Keratinocyte (primary cell): ENCODE measurements around the gene SMTNL1. TPM values are rescaled to one million over a fixed set of nuclear protein-coding genes. Genes with fewer than 3 reads are reported as not detected.

Experiments used
- DNase-seq: peaks from one replicate; pipeline ENCODE4 v3.0.0-alpha.2; 2011; ENCODE audit warnings: low read depth, missing footprints, low spot score
- FAIRE-seq: peaks from 2 replicates; lab custom pipeline; 2011; peaks lifted over from hg19 to GRCh38; lab: Jason Lieb, UNC
- H2AFZ ChIP-seq: 2 replicates; pipeline ENCODE4 v1.6.0; 2012; ENCODE audit warnings: low read length, control low read depth, inconsistent platforms; ENCODE audit not compliant: control insufficient read depth
- H3K27ac ChIP-seq: 2 replicates; pipeline ENCODE4 v1.5.1; 2011; ENCODE audit warnings: low read length; ENCODE audit not compliant: control insufficient read depth, insufficient read depth
- H3K27me3 ChIP-seq: 3 replicates; pipeline ENCODE4 v1.6.0; 2011; ENCODE audit warnings: low read length; ENCODE audit not compliant: control insufficient read depth, insufficient read depth; ENCODE audit errors: extremely low read depth
- H3K36me3 ChIP-seq, 2 experiments: 2 replicates in 1 of 2; 3 replicates in 1 of 2; pipeline ENCODE4 v1.5.1; 2011; ENCODE audit warnings: low read length in 2 of 2, mild to moderate bottlenecking in 1 of 2; ENCODE audit not compliant: control insufficient read depth in 2 of 2, insufficient read depth in 2 of 2; ENCODE audit errors: extremely low read depth in 1 of 2
- H3K4me1 ChIP-seq: 3 replicates; pipeline ENCODE4 v1.5.1; 2011; ENCODE audit warnings: low read length; ENCODE audit not compliant: control insufficient read depth, insufficient read depth; ENCODE audit errors: extremely low read depth
- H3K4me2 ChIP-seq: 3 replicates; pipeline ENCODE4 v1.6.0; 2011; ENCODE audit warnings: low read depth, low read length; ENCODE audit not compliant: control insufficient read depth, insufficient read depth; ENCODE audit errors: extremely low read depth
- H3K4me3 ChIP-seq, 3 experiments: fragments of 200-600 bp in 1 of 3; sonication (generic) in 1 of 3; 2 replicates in 2 of 3; 3 replicates in 1 of 3; pipeline ENCODE4 v1.5.1; 2011 to 2016; ENCODE audit warnings: low read length in 3 of 3, mild to moderate bottlenecking in 3 of 3, control low read depth in 2 of 3, inconsistent platforms in 1 of 3, low read depth in 1 of 3, mixed read lengths in 1 of 3, mixed run types in 1 of 3, moderate library complexity in 1 of 3; ENCODE audit not compliant: control insufficient read depth in 2 of 3, insufficient read depth in 2 of 3; ENCODE audit errors: extremely low read depth in 1 of 3
- H3K79me2 ChIP-seq: 2 replicates; pipeline ENCODE4 v1.6.0; 2012; ENCODE audit warnings: low read length; ENCODE audit not compliant: control insufficient read depth, insufficient read depth
- H3K9ac ChIP-seq: 3 replicates; pipeline ENCODE4 v1.6.0; 2011; ENCODE audit warnings: low read length; ENCODE audit not compliant: control insufficient read depth, insufficient read depth; ENCODE audit errors: extremely low read depth
- H3K9me1 ChIP-seq: 3 replicates; pipeline ENCODE4 v1.6.0; 2011; ENCODE audit warnings: low read length; ENCODE audit not compliant: control insufficient read depth, insufficient read depth; ENCODE audit errors: extremely low read depth
- H3K9me3 ChIP-seq: 2 replicates; pipeline ENCODE4 v1.5.1; 2012; ENCODE audit warnings: low read depth, low read length; ENCODE audit not compliant: control insufficient read depth
- H4K20me1 ChIP-seq: 3 replicates; pipeline ENCODE4 v1.6.0; 2011; ENCODE audit warnings: low read length; ENCODE audit not compliant: control insufficient read depth, insufficient read depth; ENCODE audit errors: extremely low read depth
- EZH2 ChIP-seq: IDR thresholded peaks from one replicate; pipeline ENCODE4 v1.6.1; 2012; ENCODE audit warnings: inconsistent platforms, mild to moderate bottlenecking, low read length, moderate library complexity
- dilution Hi-C: fragments of 300-500 bp; cut with MboI; formaldehyde crosslinking; loops from one replicate; pipeline ENCODE4 v1.7.0; 2020; ENCODE audit warnings: low sequenced_read_pairs; ENCODE audit not compliant: extremely low pct_ligation_motif_present
- polyA plus RNA-seq, 5 experiments: library from polyadenylated mRNA; depleted of rRNA in 3 of 5; stranded (reverse) in 3 of 5; stranded (forward) in 1 of 5; unstranded in 1 of 5; fragments of >200 nt; gene quantifications; 1 replicate in 1 of 5; 2 replicates in 3 of 5; 3 replicates in 1 of 5; pipeline versions ENCODE4 v1.2.1 to v1.2.3, GENCODE V29; 2011 to 2012; ENCODE audit warnings: missing spikeins in 2 of 5, low read depth in 1 of 5, low replicate concordance in 1 of 5
- TF ChIP-seq, protein P1 (sequence below), 3 experiments: IDR thresholded peaks in 1 of 3; conservative IDR thresholded peaks in 1 of 3; optimal IDR thresholded peaks in 1 of 3; 2 replicates in 2 of 3; 3 replicates in 1 of 3; pipeline versions ENCODE3 to v1.5.1; 2011; ENCODE audit warnings: low read length in 3 of 3, mild to moderate bottlenecking in 3 of 3, moderate library complexity in 2 of 3, control low read depth in 1 of 3, inconsistent platforms in 1 of 3; ENCODE audit not compliant: insufficient read depth in 2 of 3; ENCODE audit errors: extremely low read depth in 1 of 3

SMTNL1 gene
- polyA plus RNA-seq, 1 donor (not counting 4 experiments of a cell fraction or from before 2014, with no cell fraction given): not detected

DNA sequence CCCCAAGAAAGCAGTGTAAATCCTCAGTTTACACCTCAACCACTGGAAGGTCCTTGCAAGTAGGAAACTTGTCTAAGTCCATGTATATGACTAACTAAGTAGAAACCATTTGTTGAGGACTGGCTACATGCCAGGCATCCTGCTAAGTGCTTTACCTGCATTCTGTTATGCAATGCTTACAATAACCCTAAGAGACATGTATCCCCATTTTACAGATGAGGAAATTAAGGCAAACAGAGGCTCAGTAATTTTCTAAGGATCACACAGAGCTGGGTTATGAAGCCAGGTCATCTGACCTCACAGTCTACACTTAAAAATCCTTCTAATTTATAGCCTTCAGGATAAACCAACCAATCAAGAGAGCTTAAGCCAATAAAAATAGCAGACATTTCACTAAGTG, 8.4 kb upstream of the SMTNL1 start:
- H3K4me2 ChIP-seq: peak overlapping the region; percentile 91
- no peaks in the 10 kb centered on the region for H4K20me1 ChIP-seq
- no peak for TF ChIP-seq EZH2
- no peaks in the 10 kb centered on the region for H3K9me1 ChIP-seq
- peaks cover 2 to 8% of the 10 kb centered on the region in 2 experiments for H3K36me3 ChIP-seq
- H3K27ac ChIP-seq: no peak overlapping the region
- H3K9me3 ChIP-seq: no peaks in the 10 kb centered on the region
- H3K4me3 ChIP-seq: no peak overlapping the region
- DNase-seq (no peak), FAIRE-seq (no peak)
- H3K9ac ChIP-seq: no peak overlapping the region
- H2AFZ ChIP-seq: no peak overlapping the region
- dilution Hi-C loops: no loop called here
- peaks cover 20% of the 10 kb centered on the region for H3K79me2 ChIP-seq
- H3K4me1 ChIP-seq: peaks cover 14% of the 10 kb centered on the region
- no peaks in the 10 kb centered on the region for H3K27me3 ChIP-seq

DNA sequence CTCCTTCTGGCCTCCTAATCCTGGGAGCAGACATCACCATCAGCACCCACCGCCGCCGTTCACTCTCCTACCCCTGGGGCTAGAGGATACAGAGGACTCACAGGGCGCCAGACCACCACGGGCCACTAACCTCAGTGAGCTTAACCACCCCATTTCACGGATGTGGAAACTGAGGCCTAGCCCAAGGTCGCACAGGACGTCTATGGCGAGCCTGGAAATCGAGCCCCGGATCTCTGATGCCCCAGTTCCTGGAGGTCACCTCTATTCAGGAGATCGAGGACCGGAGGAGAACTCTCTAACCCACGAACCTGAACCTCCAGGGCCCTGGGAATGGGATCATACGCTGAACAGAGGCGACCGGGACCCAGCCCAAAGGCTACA, 7.2 kb upstream of the SMTNL1 start:
- TF ChIP-seq EZH2: no peak
- TF ChIP-seq, protein P1, sequence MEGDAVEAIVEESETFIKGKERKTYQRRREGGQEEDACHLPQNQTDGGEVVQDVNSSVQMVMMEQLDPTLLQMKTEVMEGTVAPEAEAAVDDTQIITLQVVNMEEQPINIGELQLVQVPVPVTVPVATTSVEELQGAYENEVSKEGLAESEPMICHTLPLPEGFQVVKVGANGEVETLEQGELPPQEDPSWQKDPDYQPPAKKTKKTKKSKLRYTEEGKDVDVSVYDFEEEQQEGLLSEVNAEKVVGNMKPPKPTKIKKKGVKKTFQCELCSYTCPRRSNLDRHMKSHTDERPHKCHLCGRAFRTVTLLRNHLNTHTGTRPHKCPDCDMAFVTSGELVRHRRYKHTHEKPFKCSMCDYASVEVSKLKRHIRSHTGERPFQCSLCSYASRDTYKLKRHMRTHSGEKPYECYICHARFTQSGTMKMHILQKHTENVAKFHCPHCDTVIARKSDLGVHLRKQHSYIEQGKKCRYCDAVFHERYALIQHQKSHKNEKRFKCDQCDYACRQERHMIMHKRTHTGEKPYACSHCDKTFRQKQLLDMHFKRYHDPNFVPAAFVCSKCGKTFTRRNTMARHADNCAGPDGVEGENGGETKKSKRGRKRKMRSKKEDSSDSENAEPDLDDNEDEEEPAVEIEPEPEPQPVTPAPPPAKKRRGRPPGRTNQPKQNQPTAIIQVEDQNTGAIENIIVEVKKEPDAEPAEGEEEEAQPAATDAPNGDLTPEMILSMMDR (optimal IDR thresholded peaks at IDR 0.05 in 1 of 3, IDR thresholded peaks at IDR 0.05 in 1 of 3, conservative IDR thresholded peaks at IDR 0.05 in 1 of 3; ENCODE audit: extremely low read depth in 1 of 3, insufficient read depth in 2 of 3, low read length in 3 of 3): no peak
- Histone ChIP-seq H3K36me3 (peaks cover 2 to 8% of the 10 kb centered on the region in 2 experiments), H3K27ac (peak overlapping the region; percentile 74), H3K4me2 (peak overlapping the region; percentile 91), H3K9me1 (no peaks in the 10 kb centered on the region), H3K4me1 (peaks cover 14% of the 10 kb centered on the region), H3K79me2 (peaks cover 20% of the 10 kb centered on the region), H3K4me3 (peak overlapping the region; percentile 61 to 96 (median 95)), H4K20me1 (no peaks in the 10 kb centered on the region), H3K27me3 (no peaks in the 10 kb centered on the region), H3K9me3 (no peaks in the 10 kb centered on the region), H3K9ac (peak overlapping the region; percentile 83), H2AFZ (peak overlapping the region; percentile 97)
- dilution Hi-C loops: no loop called here
- no peak for DNase-seq
- FAIRE-seq: no peak
